SK-N-SH (cell line): ENCODE measurements around the gene B4GALNT3. TPM values are rescaled to one million over a fixed set of nuclear protein-coding genes. Genes with fewer than 3 reads are reported as not detected.

ENCODE experiments used
- CTCF ChIA-PET: fragments of 300-600, 350-600 bp; formaldehyde crosslinking; extraction: SDS; loops from one replicate; lab custom pipeline; 2021; lab: Yijun Ruan, JAX
- POLR2A ChIA-PET: fragments of 350-600 bp; sonication (Branson Sonifier 250); formaldehyde crosslinking; extraction: SDS; loops from one replicate; lab custom pipeline; 2020; ENCODE audit warnings: antibody characterized with exemption, inconsistent platforms; lab: Yijun Ruan, JAX
- DNase-seq: peaks from one replicate; pipeline ENCODE4 v3.0.0; 2012
- H2AFZ ChIP-seq: fragments of 200-600 bp; sonication (generic); 2 replicates; pipeline ENCODE4 v1.8.1; 2016; ENCODE audit warnings: antibody characterized with exemption, mild to moderate bottlenecking, low read depth
- H3F3A ChIP-seq: fragments of 200-600 bp; sonication (generic); replicated peaks from 2 replicates; pipeline ENCODE3; 2016; ENCODE audit warnings: antibody characterized with exemption, mild to moderate bottlenecking; ENCODE audit not compliant: insufficient read depth
- H3K27ac ChIP-seq, 2 experiments: fragments of 200-500 bp in 1 of 2; fragments of 200-600 bp in 1 of 2; sonication (Bioruptor generic) in 1 of 2; sonication (generic), shearing (Covaris generic) in 1 of 2; 2 replicates each; pipeline versions ENCODE4 v1.5.1 to v1.6.1; 2014 to 2016; ENCODE audit warnings: low read depth in 2 of 2, inconsistent platforms in 1 of 2, low read length in 1 of 2, mild to moderate bottlenecking in 1 of 2, mixed read lengths in 1 of 2
- H3K27me3 ChIP-seq: fragments of 200-600 bp; sonication (generic), shearing (Covaris generic); 2 replicates; pipeline ENCODE4 v1.6.1; 2016; ENCODE audit warnings: mixed run types; ENCODE audit not compliant: insufficient read depth
- H3K36me3 ChIP-seq, 2 experiments: fragments of 200-500 bp in 1 of 2; fragments of 200-600 bp in 1 of 2; sonication (Bioruptor generic) in 1 of 2; sonication (generic) in 1 of 2; replicated peaks in 1 of 2; 2 replicates each; pipeline versions ENCODE3 to v1.5.1; 2014 to 2016; ENCODE audit warnings: low read length in 1 of 2, mild to moderate bottlenecking in 1 of 2; ENCODE audit not compliant: insufficient read depth in 2 of 2, control insufficient read depth in 1 of 2
- H3K4me1 ChIP-seq, 2 experiments: fragments of 200-500 bp in 1 of 2; fragments of 200-600 bp in 1 of 2; sonication (Bioruptor generic) in 1 of 2; sonication (generic), shearing (Covaris generic) in 1 of 2; 2 replicates each; pipeline versions ENCODE4 v1.5.1 to v1.6.1; 2014 to 2016; ENCODE audit warnings: low read depth in 1 of 2, low read length in 1 of 2, mixed run types in 1 of 2; ENCODE audit not compliant: insufficient read depth in 2 of 2, control insufficient read depth in 1 of 2
- H3K4me2 ChIP-seq: fragments of 200-600 bp; sonication (generic), shearing (Covaris generic); 2 replicates; pipeline ENCODE4 v1.6.1; 2017; ENCODE audit warnings: mixed run types
- H3K4me3 ChIP-seq, 2 experiments: fragments of 200-500 bp in 1 of 2; fragments of 200-600 bp in 1 of 2; sonication (Bioruptor generic) in 1 of 2; sonication (generic), shearing (Covaris generic) in 1 of 2; 2 replicates each; pipeline versions ENCODE4 v1.5.1 to v1.8.1; 2014 to 2016; ENCODE audit warnings: low read depth in 2 of 2, inconsistent platforms in 1 of 2, low read length in 1 of 2, mild to moderate bottlenecking in 1 of 2, mixed read lengths in 1 of 2, moderate library complexity in 1 of 2
- H3K79me2 ChIP-seq: fragments of 200-600 bp; sonication (generic); 2 replicates; pipeline ENCODE4 v1.8.1; 2017; ENCODE audit warnings: mild to moderate bottlenecking; ENCODE audit not compliant: insufficient read depth
- H3K9ac ChIP-seq: fragments of 200-600 bp; sonication (generic); 2 replicates; pipeline ENCODE4 v1.6.1; 2017; ENCODE audit warnings: mixed run types
- H3K9me2 ChIP-seq: fragments of 200-600 bp; sonication (generic); 2 replicates; pipeline ENCODE4 v1.6.1; 2017; ENCODE audit warnings: mixed run types
- H3K9me3 ChIP-seq: fragments of 200-600 bp; sonication (generic); 2 replicates; pipeline ENCODE4 v1.6.1; 2017; ENCODE audit warnings: mixed run types, mild to moderate bottlenecking, moderate library complexity
- H4K20me1 ChIP-seq: fragments of 200-600 bp; sonication (generic); 2 replicates; pipeline ENCODE4 v1.6.1; 2017; ENCODE audit warnings: mild to moderate bottlenecking, mixed run types; ENCODE audit not compliant: insufficient read depth
- CTCF ChIP-seq: fragments of 200-600 bp; sonication (generic); IDR thresholded peaks from 2 replicates; pipeline ENCODE4 v1.6.1; 2017; ENCODE audit warnings: antibody characterized with exemption, mild to moderate bottlenecking, moderate library complexity
- EZH2phosphoT487 ChIP-seq: fragments of 200-600 bp; sonication (generic); IDR thresholded peaks from 2 replicates; pipeline ENCODE4 v1.6.1; 2017; ENCODE audit warnings: low read depth, mixed run types, mild to moderate bottlenecking, antibody characterized with exemption, moderate library complexity, borderline replicate concordance
- FOSL2 ChIP-seq: IDR thresholded peaks from 2 replicates; pipeline ENCODE4 v1.4.0; 2012; ENCODE audit warnings: low read depth, mild to moderate bottlenecking, moderate library complexity, borderline replicate concordance
- FOXM1 ChIP-seq: IDR thresholded peaks from 2 replicates; pipeline ENCODE4 v1.4.0; 2012; ENCODE audit warnings: low read depth, mild to moderate bottlenecking
- GABPA ChIP-seq: IDR thresholded peaks from 2 replicates; pipeline ENCODE4 v1.4.0; 2012; ENCODE audit warnings: low read depth, mild to moderate bottlenecking
- MAX ChIP-seq: IDR thresholded peaks from 2 replicates; pipeline ENCODE4 v1.4.0; 2012; ENCODE audit warnings: low read depth
- MEF2A ChIP-seq: IDR thresholded peaks from 2 replicates; pipeline ENCODE4 v1.4.0; 2012; ENCODE audit warnings: low read depth, borderline replicate concordance
- NFIC ChIP-seq: IDR thresholded peaks from 2 replicates; pipeline ENCODE4 v1.4.0; 2012; ENCODE audit warnings: borderline replicate concordance
- POLR2AphosphoS5 ChIP-seq: IDR thresholded peaks from 2 replicates; pipeline ENCODE4 v1.6.1; 2012; ENCODE audit warnings: low read depth, low read length
- RAD21 ChIP-seq: IDR thresholded peaks from 2 replicates; pipeline ENCODE4 v1.6.1; 2012; ENCODE audit warnings: mild to moderate bottlenecking, low read length
- RCOR1 ChIP-seq: fragments of 150-350 bp; IDR thresholded peaks from 2 replicates; pipeline ENCODE4 v1.6.1; 2017; ENCODE audit warnings: antibody characterized with exemption, low read length
- SIN3A ChIP-seq: IDR thresholded peaks from 2 replicates; pipeline ENCODE4 v1.6.1; 2012; ENCODE audit warnings: low read depth, mild to moderate bottlenecking, low read length, moderate library complexity, borderline replicate concordance
- TEAD4 ChIP-seq: IDR thresholded peaks from 2 replicates; pipeline ENCODE4 v1.4.0; 2012; ENCODE audit warnings: mild to moderate bottlenecking, borderline replicate concordance; ENCODE audit not compliant: insufficient read depth
- USF1 ChIP-seq: IDR thresholded peaks from 2 replicates; pipeline ENCODE4 v1.4.0; 2012; ENCODE audit warnings: low read depth, borderline replicate concordance
- WGBS: methylation state at CpG from one replicate; pipeline ENCODE4 v1.1.6; 2017; ENCODE audit warnings: low lambda C conversion rate; 5-methylcytosine and 5-hydroxymethylcytosine counted together
- polyA plus RNA-seq, 3 experiments: library from polyadenylated mRNA; depleted of rRNA; stranded (reverse); fragments of >200 nt; gene quantifications; 2 replicates each; pipeline ENCODE4 v1.2.3, GENCODE V29; 2012
- TF ChIP-seq, protein P1 (sequence below): IDR thresholded peaks from 2 replicates; pipeline ENCODE4; 2012

Gene B4GALNT3
- polyA plus RNA-seq, 1 of the 3 experiments (the other 2 are of a cell fraction), result 0.53 TPM

DNA sequence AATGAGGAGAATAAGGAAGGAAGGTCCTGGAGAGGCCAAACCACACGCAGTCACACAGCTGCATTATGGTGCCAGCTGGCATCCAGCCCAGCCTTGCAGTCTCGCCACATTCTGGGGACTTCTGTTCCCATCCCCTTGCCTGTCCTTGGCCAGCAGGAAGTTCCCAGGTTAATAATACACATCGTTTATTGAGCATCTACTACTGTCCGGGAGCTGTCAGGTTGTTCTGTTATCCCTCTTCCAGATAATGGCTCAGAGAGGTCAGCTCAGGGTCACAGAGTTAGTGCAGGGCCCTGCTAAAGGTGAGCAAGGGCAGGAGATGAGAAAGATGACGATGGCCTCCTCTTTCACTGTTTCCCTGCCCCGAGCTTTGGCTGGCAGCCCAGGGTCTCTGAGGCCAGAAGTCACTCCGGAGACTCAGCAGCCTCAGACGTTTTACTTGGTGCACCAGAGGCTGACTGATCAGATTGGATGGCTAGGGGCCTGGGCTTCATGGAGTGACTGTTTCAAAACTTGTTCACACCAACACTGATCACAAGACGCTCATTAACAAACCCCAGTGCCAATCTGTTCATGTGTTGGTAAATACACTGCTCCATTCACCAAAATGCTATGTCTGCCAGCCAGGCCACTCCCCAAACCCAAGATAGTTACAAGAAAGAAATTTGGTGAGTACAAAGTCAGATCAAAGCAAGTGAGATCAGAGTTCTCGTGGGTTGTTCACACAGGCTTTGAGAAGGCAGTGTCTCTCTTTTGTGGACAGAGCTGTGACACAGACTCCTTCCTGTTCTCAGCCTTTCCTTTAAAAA, 79.2 kb downstream of the B4GALNT3 start:
- H3K9me3 ChIP-seq, result no peaks in the 10 kb centered on the region
- CTCF ChIA-PET, result interaction anchor here (5.3 to 17.8 kb wide), 2 partner anchors 9 to 89 kb away, joined by 51 to 560 read pairs; partner anchors contain the start of gene B4GALNT3
- H3K9me2 ChIP-seq, result no peaks in the 10 kb centered on the region
- H3K79me2 ChIP-seq, result no peaks in the 10 kb centered on the region
- TF ChIP-seq FOSL2 (no peak), NFIC (peak; percentile 72)
- TF ChIP-seq, all 33 proteins: peak for 1
- Histone ChIP-seq H3K4me1 (peaks cover 0 to 22% of the 10 kb centered on the region in 2 experiments; a peak in 1 of 4 replicates), H3K4me3 (no peak overlapping the region), H3K36me3 (no peaks in the 10 kb centered on the region), H2AFZ (no peak overlapping the region), H3K4me2 (no peak overlapping the region; the same call in 1 of the 2 replicates), H3K27ac (no peak overlapping the region), H3F3A (no peaks in the 10 kb centered on the region), H4K20me1 (no peaks in the 10 kb centered on the region), H3K9ac (no peak overlapping the region), H3K27me3 (no peaks in the 10 kb centered on the region; the same call in 1 of the 2 replicates)
- POLR2A ChIA-PET, result interaction anchor here (1.3 kb wide), 1 partner anchor 149 kb away, joined by 3 read pairs; the partner anchor contains the start of gene KDM5A
- WGBS, result 25% methylated on average over 10 of the region's 10 CpGs
- peak; percentile 68 for DNase-seq

DNA sequence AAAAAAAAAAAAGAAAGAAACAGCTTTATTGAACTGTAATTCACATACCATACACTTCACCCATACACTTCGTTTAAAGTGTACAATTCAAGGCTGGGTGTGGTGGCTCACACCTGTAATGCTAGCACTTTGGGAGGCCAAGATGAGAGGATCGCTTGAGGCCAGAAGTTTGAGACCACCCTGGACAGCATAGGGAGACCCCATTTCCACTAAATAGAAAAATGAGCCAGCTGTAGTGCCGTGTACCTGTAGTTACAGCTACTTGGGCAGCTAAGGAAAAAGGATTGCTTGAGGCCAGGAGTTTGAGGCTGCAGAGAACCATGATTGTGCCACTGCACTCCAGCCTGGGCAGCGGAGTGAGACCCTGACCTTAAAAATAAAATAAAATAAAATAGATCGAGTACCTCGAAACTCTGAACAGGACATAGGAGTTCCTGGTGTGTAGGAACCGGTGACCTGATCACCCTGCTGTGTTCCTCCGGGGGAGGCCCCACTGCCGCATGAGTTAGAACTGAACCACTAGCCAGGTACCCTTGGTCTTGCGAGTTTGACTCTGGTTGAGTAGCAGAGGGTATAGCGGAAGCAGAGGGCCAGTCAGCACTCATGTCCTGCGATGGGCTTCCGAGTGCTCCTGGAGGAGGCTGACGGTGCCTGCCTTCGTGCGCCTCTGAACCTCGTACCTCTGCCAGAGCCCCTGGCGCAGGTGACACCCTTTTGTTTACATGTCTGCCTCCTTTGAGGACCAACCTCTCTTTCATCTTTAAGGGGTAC, 80.0 kb downstream of the B4GALNT3 start:
- no peak overlapping the region for H3K4me2 ChIP-seq
- WGBS, result 92% methylated on average over 16 of the region's 18 CpGs
- ChIA-PET POLR2A (interaction anchor here (1.3 kb wide), 1 partner anchor 150 kb away, joined by 3 read pairs; the partner anchor contains the start of gene KDM5A), CTCF (interaction anchor here (5.3 to 17.8 kb wide), 2 partner anchors 8 to 90 kb away, joined by 51 to 560 read pairs; partner anchors contain the start of gene B4GALNT3)
- H3K9me3 ChIP-seq, result no peaks in the 10 kb centered on the region
- no peaks in the 10 kb centered on the region for H4K20me1 ChIP-seq
- no peaks in the 10 kb centered on the region; the same call in 1 of the 2 replicates for H3K27me3 ChIP-seq
- no peaks in the 10 kb centered on the region for H3K79me2 ChIP-seq
- no peak overlapping the region for H3K4me3 ChIP-seq
- H3K9me2 ChIP-seq, result no peaks in the 10 kb centered on the region
- H3K9ac ChIP-seq, result no peak overlapping the region
- H3F3A ChIP-seq, result no peaks in the 10 kb centered on the region
- H3K27ac ChIP-seq, result no peak overlapping the region
- TF ChIP-seq MAX, result no peak
- no peak for TF ChIP-seq CTCF
- no peak for TF ChIP-seq SIN3A
- TF ChIP-seq MEF2A, result no peak
- TF ChIP-seq EZH2phosphoT487, result no peak
- no peak for TF ChIP-seq FOXM1
- TF ChIP-seq RCOR1, result no peak
- TF ChIP-seq TEAD4, result no peak
- TF ChIP-seq, protein P1, sequence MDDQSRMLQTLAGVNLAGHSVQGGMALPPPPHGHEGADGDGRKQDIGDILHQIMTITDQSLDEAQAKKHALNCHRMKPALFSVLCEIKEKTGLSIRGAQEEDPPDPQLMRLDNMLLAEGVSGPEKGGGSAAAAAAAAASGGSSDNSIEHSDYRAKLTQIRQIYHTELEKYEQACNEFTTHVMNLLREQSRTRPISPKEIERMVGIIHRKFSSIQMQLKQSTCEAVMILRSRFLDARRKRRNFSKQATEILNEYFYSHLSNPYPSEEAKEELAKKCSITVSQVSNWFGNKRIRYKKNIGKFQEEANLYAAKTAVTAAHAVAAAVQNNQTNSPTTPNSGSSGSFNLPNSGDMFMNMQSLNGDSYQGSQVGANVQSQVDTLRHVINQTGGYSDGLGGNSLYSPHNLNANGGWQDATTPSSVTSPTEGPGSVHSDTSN, result no peak
- TF ChIP-seq POLR2AphosphoS5, result no peak
- no peak for TF ChIP-seq GABPA
- no peak for TF ChIP-seq USF1
- TF ChIP-seq RAD21, result no peak
- no peak for DNase-seq
- H2AFZ ChIP-seq, result no peak overlapping the region
- peaks cover 0 to 22% of the 10 kb centered on the region in 2 experiments; a peak in 1 of 4 replicates for H3K4me1 ChIP-seq
- H3K36me3 ChIP-seq, result no peaks in the 10 kb centered on the region
